Loucy (cell line): ENCODE data around the gene CCDC69.

Experiments used
- EZH2phosphoT487 ChIP-seq: fragments of 200-600 bp; IDR thresholded peaks from 2 replicates; pipeline ENCODE4 v1.6.1; 2018; ENCODE audit warnings: antibody characterized with exemption, mild to moderate bottlenecking, moderate library complexity, borderline replicate concordance
- TF ChIP-seq, protein P1 (sequence below): fragments of 200-600 bp; sonication (generic); conservative IDR thresholded peaks from 2 replicates; pipeline ENCODE4 v1.5.1; 2014; ENCODE audit warnings: mild to moderate bottlenecking, antibody characterized with exemption, low read length

DNA sequence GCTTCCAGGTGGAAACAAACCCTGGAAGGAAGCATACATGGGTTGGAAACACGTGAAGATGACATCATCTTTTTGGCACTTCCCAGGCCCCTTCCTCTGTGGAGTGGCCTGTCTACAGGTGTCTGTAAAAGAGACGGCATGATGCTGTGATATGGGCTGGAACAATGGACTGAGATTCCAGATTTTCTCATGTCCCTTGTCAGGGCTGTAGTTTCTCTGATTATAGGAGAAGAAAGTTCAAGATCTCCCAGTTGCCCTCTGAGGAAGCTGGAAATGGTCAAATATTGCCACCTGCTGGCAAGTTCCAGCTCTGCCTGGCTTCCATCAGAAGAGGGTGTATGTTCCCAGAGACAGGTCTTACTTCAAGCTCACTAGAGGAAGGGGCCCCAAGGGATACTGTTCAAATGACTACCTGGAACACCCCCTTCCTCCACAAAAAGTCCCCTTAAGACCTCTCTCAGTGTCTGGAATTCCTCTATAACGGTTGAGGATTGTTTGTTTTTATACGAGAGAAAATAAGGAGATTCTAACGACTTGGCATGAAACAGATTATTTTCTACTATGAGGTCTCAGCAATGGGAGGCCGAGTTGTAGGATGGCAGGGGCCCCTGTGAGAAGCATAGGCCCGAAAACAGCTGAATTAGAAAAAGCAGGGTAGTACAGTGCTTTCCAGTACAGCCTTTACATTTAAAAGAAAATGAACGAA is 59.1 kb downstream of the CCDC69 start:
- TF ChIP-seq, protein P1, sequence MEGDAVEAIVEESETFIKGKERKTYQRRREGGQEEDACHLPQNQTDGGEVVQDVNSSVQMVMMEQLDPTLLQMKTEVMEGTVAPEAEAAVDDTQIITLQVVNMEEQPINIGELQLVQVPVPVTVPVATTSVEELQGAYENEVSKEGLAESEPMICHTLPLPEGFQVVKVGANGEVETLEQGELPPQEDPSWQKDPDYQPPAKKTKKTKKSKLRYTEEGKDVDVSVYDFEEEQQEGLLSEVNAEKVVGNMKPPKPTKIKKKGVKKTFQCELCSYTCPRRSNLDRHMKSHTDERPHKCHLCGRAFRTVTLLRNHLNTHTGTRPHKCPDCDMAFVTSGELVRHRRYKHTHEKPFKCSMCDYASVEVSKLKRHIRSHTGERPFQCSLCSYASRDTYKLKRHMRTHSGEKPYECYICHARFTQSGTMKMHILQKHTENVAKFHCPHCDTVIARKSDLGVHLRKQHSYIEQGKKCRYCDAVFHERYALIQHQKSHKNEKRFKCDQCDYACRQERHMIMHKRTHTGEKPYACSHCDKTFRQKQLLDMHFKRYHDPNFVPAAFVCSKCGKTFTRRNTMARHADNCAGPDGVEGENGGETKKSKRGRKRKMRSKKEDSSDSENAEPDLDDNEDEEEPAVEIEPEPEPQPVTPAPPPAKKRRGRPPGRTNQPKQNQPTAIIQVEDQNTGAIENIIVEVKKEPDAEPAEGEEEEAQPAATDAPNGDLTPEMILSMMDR, result peak; percentile 98
- no peak for TF ChIP-seq EZH2phosphoT487
